Anterior cingulate cortex (tissue), 58 donors: Measurements from ENCODE around the gene ZNF330.

Source experiments
- DNase-seq, 58 donors: peaks; one replicate each; lab custom pipeline; 2025; lab: John Stamatoyannopoulos, UW

ZNF330 gene

DNA sequence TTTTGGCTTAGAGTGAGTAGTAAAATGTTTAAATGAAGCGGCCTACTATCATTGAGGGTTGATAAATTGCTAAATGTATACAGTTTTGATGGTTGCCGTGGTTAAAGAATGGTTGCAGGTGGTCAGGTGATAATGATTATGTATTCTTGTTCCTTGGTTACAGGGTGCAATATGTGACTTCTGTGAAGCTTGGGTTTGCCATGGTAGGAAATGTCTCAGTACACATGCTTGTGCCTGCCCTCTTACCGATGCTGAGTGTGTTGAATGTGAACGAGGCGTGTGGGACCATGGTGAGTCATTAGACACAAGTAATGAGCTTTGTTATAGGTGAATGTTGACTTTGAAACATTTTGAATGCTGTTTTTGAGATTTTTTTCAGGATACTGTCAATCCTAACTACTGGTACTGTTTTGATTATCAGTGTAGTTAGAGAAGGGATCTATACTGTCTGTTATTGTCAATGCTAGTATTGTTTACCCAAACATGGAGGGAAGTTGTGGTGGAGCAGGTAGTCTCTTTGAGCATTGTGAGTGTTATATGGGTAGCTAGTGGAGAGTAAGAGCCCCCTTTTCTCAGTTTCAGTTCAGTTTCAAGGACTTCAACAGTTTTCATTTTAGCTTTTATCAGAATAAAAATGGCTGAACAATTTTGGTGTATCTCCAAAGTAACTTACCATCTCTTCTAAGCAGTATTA, 8.9 kb downstream of the ZNF330 start:
- no peak for DNase-seq

DNA sequence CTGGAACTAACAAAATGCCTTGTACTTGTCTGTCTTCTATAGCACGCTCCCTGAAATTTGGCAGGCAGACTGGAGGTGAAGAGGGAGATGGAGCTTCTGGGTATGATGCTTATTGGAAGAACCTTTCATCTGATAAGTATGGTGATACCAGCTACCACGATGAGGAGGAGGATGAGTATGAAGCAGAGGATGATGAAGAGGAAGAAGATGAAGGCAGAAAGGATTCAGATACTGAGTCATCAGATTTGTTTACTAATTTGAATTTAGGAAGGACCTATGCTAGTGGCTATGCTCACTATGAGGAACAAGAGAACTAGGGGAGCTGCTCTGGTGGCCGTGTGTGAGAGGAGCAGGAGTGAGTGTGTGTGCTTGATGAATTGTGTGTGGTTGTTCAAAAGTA, 13.0 kb downstream of the ZNF330 start:
- no peak for DNase-seq

DNA sequence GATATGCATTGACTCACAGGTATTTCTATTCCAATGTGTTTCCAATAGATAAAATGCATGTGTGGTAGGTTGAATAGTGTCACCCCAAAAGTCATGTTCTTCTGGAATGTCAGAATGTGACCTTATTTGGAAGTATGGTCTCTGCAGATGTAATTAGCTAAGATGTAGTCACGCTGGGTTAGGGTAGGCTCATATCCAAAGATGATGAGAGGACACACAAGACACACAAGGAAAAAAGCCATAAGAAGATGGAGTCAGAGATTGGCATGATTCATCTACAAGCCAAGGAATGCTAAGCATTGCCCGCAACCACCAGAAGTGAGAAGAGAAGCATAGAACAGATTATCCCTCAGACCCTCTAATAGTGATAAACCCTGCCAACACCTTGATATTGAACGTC, 17.5 kb downstream of the ZNF330 start:
- DNase-seq, result no peak

DNA sequence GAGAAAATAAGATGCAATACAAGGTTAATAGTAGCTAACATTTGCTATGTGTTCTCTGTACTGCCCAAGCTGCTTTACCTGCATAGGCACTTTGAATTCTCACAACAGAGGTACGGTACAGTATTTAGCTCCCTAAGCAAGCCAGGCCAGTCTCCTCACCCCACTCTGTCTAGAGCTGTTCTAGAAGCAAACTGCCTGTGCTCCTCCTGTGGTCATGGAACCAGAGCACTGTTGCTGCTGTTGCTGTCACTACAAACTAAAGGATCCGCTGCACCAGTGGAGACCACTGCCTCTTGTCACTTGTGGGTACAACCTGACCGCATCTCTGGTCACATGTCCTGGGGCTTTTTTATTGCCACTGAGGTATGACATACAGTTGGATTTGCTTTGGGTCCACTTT, 19.6 kb downstream of the ZNF330 start:
- no peak for DNase-seq

DNA sequence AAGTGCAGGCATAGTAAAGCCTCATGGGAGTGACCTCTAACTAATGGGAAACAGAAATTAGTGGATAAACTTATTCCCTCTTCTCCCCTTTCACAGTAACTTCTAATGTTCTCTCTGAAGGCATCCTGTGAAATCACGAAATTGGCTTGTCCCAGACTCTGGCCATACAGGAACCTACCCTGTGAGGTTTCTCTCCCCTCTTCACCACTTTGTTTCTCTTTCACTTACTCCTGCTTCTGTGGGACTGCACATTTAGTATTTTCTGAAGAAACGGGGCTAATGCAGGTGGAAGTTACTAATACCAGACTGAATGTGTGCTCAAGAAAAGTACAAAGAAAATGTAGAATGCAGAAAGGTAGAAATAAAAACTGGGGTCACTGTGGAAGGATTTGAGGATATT, 20.0 kb downstream of the ZNF330 start:
- no peak for DNase-seq

DNA sequence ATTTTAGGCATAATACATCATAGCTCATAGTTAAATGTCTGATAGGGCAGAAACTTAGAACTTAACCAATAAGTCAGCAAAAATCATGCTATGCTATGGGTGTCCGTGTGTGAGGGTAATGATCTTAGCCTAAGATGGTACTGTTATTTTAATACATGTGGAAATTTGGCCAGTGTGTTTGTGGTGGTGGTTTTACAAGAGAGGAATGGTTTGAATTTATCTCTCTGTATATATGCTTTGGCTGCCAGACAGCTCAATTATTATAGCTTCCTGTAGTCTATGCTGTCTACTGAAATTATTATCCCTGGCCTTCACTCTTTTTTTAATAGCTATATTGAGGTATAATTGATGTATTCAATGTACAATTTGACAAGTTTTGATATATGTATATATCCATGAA, 21.3 kb downstream of the ZNF330 start:
- DNase-seq, result no peak

DNA sequence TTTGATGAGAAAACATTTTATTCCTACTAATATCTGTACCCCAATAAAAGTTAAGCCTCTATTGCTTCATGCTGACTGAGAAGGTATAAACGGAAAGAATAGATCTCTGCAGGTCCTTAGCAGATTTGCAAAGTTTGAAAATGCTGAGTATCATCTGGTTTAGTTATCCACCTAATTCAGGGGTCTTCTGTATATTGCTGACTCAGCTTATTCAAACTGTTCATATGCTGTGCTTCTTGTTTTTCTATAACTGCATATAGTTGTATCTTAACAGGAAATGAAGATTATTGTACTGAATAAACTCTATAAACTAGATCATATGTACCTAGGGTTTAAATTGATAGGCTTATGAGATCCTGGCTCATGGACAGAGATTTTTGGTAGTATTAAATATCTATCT, 23.7 kb downstream of the ZNF330 start:
- DNase-seq, result no peak

DNA sequence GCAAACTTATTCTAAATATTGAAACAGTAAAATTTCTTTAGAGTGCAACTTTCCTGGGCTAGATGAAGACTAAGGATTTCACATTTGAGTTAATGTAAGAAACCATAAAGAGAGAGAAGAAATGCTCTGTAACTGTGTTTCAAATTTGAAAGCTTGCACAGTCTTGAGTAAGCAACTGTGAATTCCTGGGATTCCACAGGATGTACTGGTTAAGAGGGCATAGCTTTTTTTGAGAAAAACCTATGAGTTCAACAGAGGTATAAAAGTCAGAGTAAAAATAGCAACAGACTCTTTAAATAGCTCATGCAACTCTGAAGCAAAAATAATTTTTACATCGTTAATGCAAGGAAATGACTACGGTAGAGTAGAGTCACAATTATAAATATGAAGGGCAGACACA, 25.5 kb downstream of the ZNF330 start:
- no peak for DNase-seq

DNA sequence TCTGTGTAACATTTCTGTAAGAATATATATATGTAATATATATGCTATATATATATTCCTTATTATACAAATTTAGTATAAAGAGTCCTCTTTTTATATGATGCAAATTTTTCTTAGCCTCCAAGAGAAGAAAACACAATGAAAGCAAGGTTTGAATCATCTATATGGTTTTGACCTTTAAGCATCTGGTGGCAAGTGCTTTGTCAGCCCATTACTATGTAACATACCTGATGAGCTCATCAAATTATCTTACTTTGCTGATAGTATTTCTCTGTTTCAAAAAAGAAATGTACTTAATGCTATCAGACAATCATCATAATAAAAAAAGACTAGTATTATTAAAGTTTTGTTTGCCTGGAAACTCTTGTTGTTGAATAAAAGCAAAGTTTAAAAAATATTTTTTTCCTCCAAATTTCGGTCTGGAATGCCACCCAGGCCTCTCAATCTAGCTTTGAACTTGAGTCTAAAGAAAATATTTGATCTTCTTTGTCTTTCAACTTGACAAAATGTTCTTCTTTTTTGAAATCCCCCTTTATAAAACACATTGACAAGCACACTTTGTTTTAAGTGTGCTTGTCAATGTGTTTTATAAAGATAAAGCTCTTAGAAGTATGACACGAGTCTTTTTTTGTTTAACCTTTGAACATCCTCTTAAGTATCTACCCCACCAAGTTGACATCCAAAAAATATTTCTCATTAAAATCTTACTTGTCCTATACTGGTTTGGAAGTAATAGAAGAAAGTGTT, 26.2 kb downstream of the ZNF330 start:
- no peak for DNase-seq

DNA sequence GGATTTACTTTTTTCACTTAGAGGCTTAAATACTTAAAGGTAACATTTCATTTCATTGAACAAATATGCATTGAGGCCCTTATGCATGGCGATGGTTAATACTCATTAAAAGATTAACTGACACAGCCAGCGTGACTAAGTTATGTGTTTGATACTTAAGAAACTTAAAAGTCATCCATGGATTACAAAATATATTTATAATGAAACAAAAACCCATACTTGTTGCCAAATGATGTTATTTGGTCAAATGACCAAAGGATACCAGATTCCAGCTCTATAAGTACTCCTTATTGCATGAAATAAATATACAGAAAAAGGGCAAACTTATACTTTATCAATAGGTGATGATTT, 26.7 kb downstream of the ZNF330 start:
- DNase-seq, result no peak

DNA sequence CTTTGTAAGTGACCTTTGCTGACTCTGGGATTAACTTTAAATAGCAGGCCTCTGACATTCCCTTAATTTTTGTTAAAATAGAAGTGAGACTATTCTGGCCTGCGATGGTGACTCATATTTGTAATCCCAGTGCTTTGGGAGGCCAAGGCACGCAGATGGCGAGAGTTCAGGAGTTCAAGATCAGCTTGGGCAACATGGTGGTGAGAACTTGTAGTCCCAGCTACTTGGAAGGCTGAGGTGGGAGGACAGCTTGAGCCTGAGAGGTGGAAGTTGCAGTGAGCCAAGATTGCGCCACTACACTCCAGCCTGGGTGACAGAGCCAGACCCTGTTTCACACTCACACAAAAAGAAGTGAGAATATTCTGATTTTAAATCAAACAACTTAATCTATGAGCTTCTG, 27.3 kb downstream of the ZNF330 start:
- DNase-seq, result no peak

DNA sequence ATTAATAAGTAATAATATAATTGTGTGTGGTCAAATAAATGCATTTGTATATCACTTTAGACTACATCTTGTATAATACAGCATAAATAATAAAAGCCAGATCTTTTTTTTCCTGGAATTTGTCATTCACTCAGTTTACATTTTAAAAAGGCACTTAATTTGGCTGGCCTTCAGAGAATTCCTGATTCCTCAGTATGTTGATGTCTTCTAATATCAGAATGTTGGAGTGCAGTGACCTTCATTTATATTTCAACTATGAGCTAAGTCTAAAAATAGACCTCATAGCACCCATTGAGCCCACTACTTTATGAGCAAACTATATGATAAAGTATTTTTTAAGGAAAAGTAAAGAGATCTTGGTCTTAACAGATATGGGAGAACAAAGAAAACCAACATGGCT, 27.8 kb downstream of the ZNF330 start:
- DNase-seq, result no peak

DNA sequence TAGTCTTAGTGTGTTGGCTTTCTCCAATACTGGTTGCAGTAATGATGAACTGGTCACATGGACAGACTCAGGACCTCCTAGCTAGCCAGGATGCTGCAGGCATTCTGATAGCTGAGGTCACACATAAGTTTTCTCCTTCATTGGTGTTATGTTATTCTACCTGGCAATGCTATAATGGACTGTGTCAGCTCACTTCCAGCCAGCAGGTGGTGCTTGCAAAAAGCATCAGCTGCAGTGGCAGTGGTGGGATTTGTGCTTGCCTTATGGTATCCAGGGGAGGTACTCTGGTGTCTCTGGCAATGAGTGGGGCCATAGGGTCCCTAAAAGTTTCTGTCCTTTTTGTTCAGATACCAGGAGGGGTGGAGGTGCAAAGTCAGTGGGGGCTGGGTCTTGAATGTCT, 33.6 kb downstream of the ZNF330 start:
- no peak for DNase-seq

DNA sequence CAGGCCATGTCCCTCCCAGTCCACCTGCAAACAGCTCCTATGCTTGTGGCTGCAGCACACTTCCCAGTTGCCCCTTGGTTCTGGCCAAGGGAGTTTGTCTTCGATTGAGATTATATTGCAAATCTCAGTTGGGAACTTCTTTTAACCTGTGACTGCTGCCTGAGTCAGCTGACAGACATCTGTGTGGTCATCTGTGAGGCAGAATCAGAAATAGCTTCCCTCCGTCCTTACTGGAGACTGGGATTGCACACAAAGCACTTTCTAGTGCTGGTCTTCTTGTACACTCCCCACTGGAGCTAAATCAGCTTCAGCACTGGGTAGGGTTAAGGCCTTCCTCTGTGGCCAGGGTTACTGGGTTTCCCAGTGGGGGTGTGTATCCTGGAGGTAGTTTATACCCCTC, 34.3 kb downstream of the ZNF330 start:
- DNase-seq, result no peak

DNA sequence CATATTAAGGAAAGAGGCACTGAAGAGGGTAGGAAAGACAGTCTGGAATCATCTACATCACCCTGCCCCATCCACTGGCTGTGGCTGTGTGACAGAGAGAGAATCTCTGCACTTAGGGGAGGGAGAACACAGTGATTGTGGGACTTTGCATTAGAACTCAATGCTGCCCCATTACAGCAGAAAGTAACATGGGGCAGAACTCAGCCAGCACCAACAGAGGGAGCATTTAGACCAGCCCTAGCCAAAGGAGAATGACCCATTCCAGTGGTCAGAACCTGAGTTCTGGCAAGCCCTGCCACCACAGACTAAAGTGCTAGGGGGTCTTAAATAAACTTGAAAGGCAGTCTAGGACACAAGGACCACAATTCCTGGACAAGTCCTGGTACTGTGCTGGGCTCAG, 37.9 kb downstream of the ZNF330 start:
- no peak for DNase-seq

DNA sequence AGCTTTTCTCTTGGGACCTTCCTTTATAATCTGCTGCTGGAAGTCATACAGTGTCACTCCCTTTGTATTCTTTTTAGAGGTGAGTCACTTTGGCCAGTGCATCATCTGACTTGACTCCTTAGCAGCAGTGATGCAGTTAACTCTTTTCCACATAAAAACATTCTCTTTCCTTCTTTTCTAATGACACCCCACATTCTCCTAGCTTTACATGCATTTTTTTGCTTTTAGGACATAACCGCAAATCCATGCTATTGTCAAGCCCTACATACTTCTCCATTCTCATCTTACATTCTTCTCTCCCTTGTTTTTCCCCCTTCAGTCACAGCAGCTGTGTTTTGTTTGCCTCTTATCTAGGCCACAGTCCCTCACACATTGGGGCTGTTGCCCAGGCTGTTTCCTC, 55.1 kb downstream of the ZNF330 start:
- DNase-seq, result no peak

DNA sequence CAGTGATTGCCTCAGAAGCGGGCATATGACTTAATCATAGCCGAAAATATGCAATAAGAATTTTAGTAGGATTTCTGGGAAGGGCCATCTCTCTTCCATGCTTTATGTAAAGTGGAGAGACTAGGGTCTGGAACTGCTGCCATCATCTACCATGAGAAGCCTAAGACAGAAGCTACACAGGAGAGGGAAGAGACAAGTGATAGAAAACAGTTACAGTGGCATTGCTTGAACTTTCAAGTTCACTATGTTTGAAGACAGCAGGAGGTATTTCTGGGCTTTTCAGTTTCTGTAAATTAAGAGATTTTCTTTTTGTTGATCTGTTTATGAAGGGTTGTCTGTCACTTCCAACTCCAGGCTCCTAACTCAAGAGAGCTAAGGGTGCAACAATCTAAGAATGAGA, 62.5 kb downstream of the ZNF330 start:
- DNase-seq, result no peak

DNA sequence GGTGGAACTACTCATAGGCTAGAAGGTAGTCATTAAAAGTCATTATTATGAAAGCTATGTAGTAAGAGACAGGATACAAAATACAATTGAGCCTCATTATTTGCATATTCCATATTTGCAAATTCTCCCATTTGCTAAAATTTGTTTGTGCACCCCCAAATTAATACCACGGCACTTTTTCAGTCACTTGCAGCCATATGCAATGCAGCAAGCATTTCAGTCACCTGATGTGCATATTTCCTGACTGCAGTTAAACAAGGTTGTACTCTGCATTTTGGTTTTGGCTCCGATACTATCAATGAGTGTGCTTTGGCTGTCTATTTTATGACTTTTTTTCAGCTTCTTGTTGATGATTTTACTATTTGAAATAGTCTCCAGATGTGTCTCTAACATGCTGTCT, 62.9 kb downstream of the ZNF330 start:
- no peak for DNase-seq
